ENCODE measurements around the gene SNRNP27. TPM values are rescaled to one million over a fixed set of nuclear protein-coding genes. Genes with fewer than 3 reads are reported as not detected.

SNRNP27 gene
- total and polyA plus RNA-seq, 2 of the 8 experiments (the other 6 are each of a cell fraction or from before 2014, with no cell fraction given), result 11.1 to 40.5 TPM

GRCh38 chr2:69944756-69945155 is 51.0 kb downstream of the SNRNP27 start (continued):
- TF ChIP-seq, protein P1, sequence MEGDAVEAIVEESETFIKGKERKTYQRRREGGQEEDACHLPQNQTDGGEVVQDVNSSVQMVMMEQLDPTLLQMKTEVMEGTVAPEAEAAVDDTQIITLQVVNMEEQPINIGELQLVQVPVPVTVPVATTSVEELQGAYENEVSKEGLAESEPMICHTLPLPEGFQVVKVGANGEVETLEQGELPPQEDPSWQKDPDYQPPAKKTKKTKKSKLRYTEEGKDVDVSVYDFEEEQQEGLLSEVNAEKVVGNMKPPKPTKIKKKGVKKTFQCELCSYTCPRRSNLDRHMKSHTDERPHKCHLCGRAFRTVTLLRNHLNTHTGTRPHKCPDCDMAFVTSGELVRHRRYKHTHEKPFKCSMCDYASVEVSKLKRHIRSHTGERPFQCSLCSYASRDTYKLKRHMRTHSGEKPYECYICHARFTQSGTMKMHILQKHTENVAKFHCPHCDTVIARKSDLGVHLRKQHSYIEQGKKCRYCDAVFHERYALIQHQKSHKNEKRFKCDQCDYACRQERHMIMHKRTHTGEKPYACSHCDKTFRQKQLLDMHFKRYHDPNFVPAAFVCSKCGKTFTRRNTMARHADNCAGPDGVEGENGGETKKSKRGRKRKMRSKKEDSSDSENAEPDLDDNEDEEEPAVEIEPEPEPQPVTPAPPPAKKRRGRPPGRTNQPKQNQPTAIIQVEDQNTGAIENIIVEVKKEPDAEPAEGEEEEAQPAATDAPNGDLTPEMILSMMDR (IDR thresholded peaks at IDR 0.05; ENCODE audit: control extremely low read depth in 1 of 3, insufficient read depth in 1 of 3, low read depth in 1 of 3, low read length in 3 of 3), result no peak
- TF ChIP-seq HDAC2 (IDR thresholded peaks at IDR 0.05; ENCODE audit: borderline replicate concordance in 1 of 2, low read depth in 2 of 2, low read length in 2 of 2) (no peak), SP4 (IDR thresholded peaks at IDR 0.05; ENCODE audit: low read length) (no peak), HDAC6 (IDR thresholded peaks at IDR 0.05; ENCODE audit: low read depth, low read length) (no peak), RAD21 (IDR thresholded peaks at IDR 0.05 in 1 of 2, conservative IDR thresholded peaks at IDR 0.05 in 1 of 2; ENCODE audit: low read depth in 2 of 2, low read length in 2 of 2) (no peak)

All from H1 (cell line).